ENCODE data around the gene C3orf20. TPM values are rescaled to one million over a fixed set of nuclear protein-coding genes. Genes with fewer than 3 reads are reported as not detected.

The C3orf20 gene
- total and polyA plus RNA-seq, 9 of the 15 experiments (the other 6 are each of a cell fraction or from before 2014, with no cell fraction given) = 0.04 TPM; not detected in 8

DNA sequence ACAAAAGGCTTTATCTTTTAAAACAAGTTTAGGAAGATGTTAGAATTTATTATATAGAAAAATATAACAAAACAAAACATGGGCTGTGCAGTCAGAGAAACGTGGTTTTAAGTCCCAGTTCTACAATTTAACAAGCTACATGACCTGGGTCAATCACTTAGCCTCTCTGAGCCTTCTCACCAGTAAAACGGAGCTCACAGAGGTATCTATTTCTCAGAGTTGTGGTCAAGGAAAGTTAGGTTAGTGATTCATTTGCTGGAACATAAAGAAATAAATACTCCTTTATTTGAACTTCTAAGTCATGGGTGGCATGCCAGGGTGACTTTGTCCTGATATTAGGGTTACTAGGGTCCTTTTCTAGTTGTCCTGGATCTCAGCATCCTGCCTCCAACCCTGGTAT, 34.2 kb upstream of the C3orf20 start:
- no peaks in the 10 kb centered on the region for H3K9me1 ChIP-seq (ENCODE audit: control insufficient read depth, insufficient read depth, low read length)
- no peak for DNase-seq (ENCODE audit: extremely low read depth in 1 of 4, low spot score in 3 of 4)
- peaks cover 0 to 2% of the 10 kb centered on the region in 2 experiments; a peak in 3 of 5 replicates for H3K4me1 ChIP-seq (replicated peaks in 1 of 2; ENCODE audit: control insufficient read depth in 2 of 2, insufficient read depth in 2 of 2, low read length in 2 of 2)
- FAIRE-seq = no peak
- TF ChIP-seq PML (IDR thresholded peaks at IDR 0.05; ENCODE audit: low read length) (no peak), ZNF561 (CRISPR knock-in tag; conservative IDR thresholded peaks at IDR 0.05) (no peak), ZBTB1 (CRISPR knock-in tag; IDR thresholded peaks at IDR 0.05; ENCODE audit: borderline replicate concordance, low read depth) (no peak), MTA1 (IDR thresholded peaks at IDR 0.05; ENCODE audit: borderline replicate concordance) (no peak), XRCC3 (IDR thresholded peaks at IDR 0.05) (no peak), ZBTB17 (CRISPR knock-in tag; IDR thresholded peaks at IDR 0.05) (no peak), SRSF9 (IDR thresholded peaks at IDR 0.05; ENCODE audit: borderline replicate concordance, low read depth, low read length) (no peak), ARID2 (IDR thresholded peaks at IDR 0.05) (no peak)
- TF ChIP-seq, protein P1, sequence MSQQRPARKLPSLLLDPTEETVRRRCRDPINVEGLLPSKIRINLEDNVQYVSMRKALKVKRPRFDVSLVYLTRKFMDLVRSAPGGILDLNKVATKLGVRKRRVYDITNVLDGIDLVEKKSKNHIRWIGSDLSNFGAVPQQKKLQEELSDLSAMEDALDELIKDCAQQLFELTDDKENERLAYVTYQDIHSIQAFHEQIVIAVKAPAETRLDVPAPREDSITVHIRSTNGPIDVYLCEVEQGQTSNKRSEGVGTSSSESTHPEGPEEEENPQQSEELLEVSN (IDR thresholded peaks at IDR 0.05; ENCODE audit: borderline replicate concordance in 1 of 2, extremely low read depth in 1 of 2, insufficient read depth in 1 of 2, insufficient read length in 1 of 2, low read depth in 1 of 2, low read length in 1 of 2, poor library complexity in 1 of 2, severe bottlenecking in 1 of 2) = no peak
- TF ChIP-seq, protein P2, sequence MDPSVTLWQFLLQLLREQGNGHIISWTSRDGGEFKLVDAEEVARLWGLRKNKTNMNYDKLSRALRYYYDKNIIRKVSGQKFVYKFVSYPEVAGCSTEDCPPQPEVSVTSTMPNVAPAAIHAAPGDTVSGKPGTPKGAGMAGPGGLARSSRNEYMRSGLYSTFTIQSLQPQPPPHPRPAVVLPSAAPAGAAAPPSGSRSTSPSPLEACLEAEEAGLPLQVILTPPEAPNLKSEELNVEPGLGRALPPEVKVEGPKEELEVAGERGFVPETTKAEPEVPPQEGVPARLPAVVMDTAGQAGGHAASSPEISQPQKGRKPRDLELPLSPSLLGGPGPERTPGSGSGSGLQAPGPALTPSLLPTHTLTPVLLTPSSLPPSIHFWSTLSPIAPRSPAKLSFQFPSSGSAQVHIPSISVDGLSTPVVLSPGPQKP (CRISPR knock-in tag; IDR thresholded peaks at IDR 0.05) = no peak
- TF ChIP-seq, protein P3, sequence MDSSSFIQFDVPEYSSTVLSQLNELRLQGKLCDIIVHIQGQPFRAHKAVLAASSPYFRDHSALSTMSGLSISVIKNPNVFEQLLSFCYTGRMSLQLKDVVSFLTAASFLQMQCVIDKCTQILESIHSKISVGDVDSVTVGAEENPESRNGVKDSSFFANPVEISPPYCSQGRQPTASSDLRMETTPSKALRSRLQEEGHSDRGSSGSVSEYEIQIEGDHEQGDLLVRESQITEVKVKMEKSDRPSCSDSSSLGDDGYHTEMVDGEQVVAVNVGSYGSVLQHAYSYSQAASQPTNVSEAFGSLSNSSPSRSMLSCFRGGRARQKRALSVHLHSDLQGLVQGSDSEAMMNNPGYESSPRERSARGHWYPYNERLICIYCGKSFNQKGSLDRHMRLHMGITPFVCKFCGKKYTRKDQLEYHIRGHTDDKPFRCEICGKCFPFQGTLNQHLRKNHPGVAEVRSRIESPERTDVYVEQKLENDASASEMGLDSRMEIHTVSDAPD (CRISPR knock-in tag; IDR thresholded peaks at IDR 0.05) = no peak
- TF ChIP-seq, protein P4, sequence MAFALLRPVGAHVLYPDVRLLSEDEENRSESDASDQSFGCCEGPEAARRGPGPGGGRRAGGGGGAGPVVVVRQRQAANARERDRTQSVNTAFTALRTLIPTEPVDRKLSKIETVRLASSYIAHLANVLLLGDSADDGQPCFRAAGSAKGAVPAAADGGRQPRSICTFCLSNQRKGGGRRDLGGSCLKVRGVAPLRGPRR (CRISPR knock-in tag; IDR thresholded peaks at IDR 0.05) = no peak
- H3K27ac ChIP-seq (ENCODE audit: extremely low read depth, low read depth, low read length) = no peak overlapping the region
- H3K4me3 ChIP-seq = no peak overlapping the region
- peaks cover 46 to 51% of the 10 kb centered on the region in 2 experiments for H3K27me3 ChIP-seq (ENCODE audit: control insufficient read depth in 2 of 2, insufficient read depth in 2 of 2, low read length in 2 of 2)
- H3K79me2 ChIP-seq (ENCODE audit: control insufficient read depth, insufficient read depth, low read length) = no peaks in the 10 kb centered on the region
- no peak overlapping the region for H3K4me2 ChIP-seq (ENCODE audit: insufficient read depth, low read length)
- H4K20me1 ChIP-seq (replicated peaks; ENCODE audit: control insufficient read depth, insufficient read depth, low read length) = peaks cover 4% of the 10 kb centered on the region; the same call in 1 of the 2 replicates
- ATAC-seq = no peak
- POLR2A ChIA-PET = interaction anchor here (1.0 kb wide), 1 partner anchor 11 kb away, joined by 5 read pairs; the partner anchor contains the start of gene CCDC174
- no peaks in the 10 kb centered on the region for H3K9me3 ChIP-seq (replicated peaks; ENCODE audit: control insufficient read depth, insufficient read depth, low read depth, low read length)
- CTCF ChIA-PET (ENCODE audit: low intra/inter-chr PET ratio) = no interaction called here
- no peak overlapping the region for H2AFZ ChIP-seq (ENCODE audit: low read depth, low read length)
- BruUV-seq (replicated peaks) = no TSS peak
- 0% methylated on average over 2 of the region's 2 CpGs for WGBS (ENCODE audit: insufficient coverage, low coverage, missing lambda C conversion rate)
- H3K9ac ChIP-seq (ENCODE audit: insufficient read depth in 1 of 2, low read depth in 2 of 2, low read length in 2 of 2) = no peak overlapping the region
- H3K36me3 ChIP-seq (ENCODE audit: control insufficient read depth, insufficient read depth, low read length) = no peaks in the 10 kb centered on the region
- in situ Hi-C loops (cut with MboI) = no loop called here
- intact Hi-C loops (cut with micrococcal nuclease) = no loop called here
